DND-41 (cell line): ENCODE results near the gene HS2ST1.

Source experiments
- ATAC-seq: fragments of 200-7000 bp; cut with Tn5 transposase; 3 replicates; pipeline ENCODE4 v1.9.1; 2021; ENCODE audit warnings: low read depth; ENCODE audit not compliant: insufficient read depth
- DNase-seq: peaks from one replicate; pipeline ENCODE4 v3.0.0-alpha.2; 2020
- H2AFZ ChIP-seq: 2 replicates; pipeline ENCODE4 v1.6.0; 2012; ENCODE audit warnings: low read depth, low read length
- H3K27ac ChIP-seq: 2 replicates; pipeline ENCODE4 v1.5.1; 2012; ENCODE audit warnings: low read length, inconsistent platforms
- H3K27me3 ChIP-seq: fragments of 200-600 bp; sonication (generic); 2 replicates; pipeline ENCODE4 v1.6.0; 2012; ENCODE audit warnings: low read length, mild to moderate bottlenecking, inconsistent platforms; ENCODE audit not compliant: insufficient read depth, poor library complexity
- H3K36me3 ChIP-seq: 2 replicates; pipeline ENCODE4 v1.5.1; 2012; ENCODE audit warnings: low read length, inconsistent platforms; ENCODE audit not compliant: insufficient read depth
- H3K4me1 ChIP-seq: 2 replicates; pipeline ENCODE4 v1.5.1; 2012; ENCODE audit warnings: mild to moderate bottlenecking, low read length; ENCODE audit not compliant: insufficient read depth
- H3K4me2 ChIP-seq: 2 replicates; pipeline ENCODE4 v1.6.0; 2012; ENCODE audit warnings: mild to moderate bottlenecking, moderate library complexity, low read length, inconsistent platforms; ENCODE audit not compliant: insufficient read depth
- H3K4me3 ChIP-seq, 2 experiments: fragments of 200-600 bp in 1 of 2; shearing (Covaris generic) in 1 of 2; 2 replicates each; pipeline ENCODE4 v1.5.1; 2012 to 2016; ENCODE audit warnings: inconsistent platforms in 2 of 2, low read length in 2 of 2, mild to moderate bottlenecking in 2 of 2, low read depth in 1 of 2, moderate library complexity in 1 of 2
- H3K79me2 ChIP-seq: 2 replicates; pipeline ENCODE4 v1.6.0; 2012; ENCODE audit warnings: low read length, inconsistent platforms; ENCODE audit not compliant: insufficient read depth
- H3K9ac ChIP-seq: 2 replicates; pipeline ENCODE4 v1.6.0; 2012; ENCODE audit warnings: low read depth, mild to moderate bottlenecking, inconsistent platforms, low read length, moderate library complexity
- H3K9me3 ChIP-seq: 2 replicates; pipeline ENCODE4 v1.5.1; 2012; ENCODE audit warnings: low read length, moderate library complexity, mild to moderate bottlenecking, inconsistent platforms; ENCODE audit not compliant: insufficient read depth, severe bottlenecking
- H4K20me1 ChIP-seq: 2 replicates; pipeline ENCODE4 v1.6.0; 2012; ENCODE audit warnings: low read length; ENCODE audit not compliant: insufficient read depth
- CTCF ChIP-seq: IDR thresholded peaks from 2 replicates; pipeline ENCODE4 v1.5.1; 2012; ENCODE audit warnings: borderline replicate concordance, low read length, moderate library complexity, mild to moderate bottlenecking; ENCODE audit not compliant: poor library complexity, severe bottlenecking; ENCODE audit errors: extremely low read depth
- EZH2 ChIP-seq: IDR thresholded peaks from 3 replicates; pipeline ENCODE4 v1.6.1; 2012; ENCODE audit warnings: borderline replicate concordance, low read depth, mild to moderate bottlenecking, moderate library complexity, low read length, inconsistent platforms; ENCODE audit not compliant: severe bottlenecking

HS2ST1 gene

GRCh38 chr1:87111659-87112371 lies 197.4 kb downstream of the HS2ST1 start:
- DNase-seq: no peak
- Histone ChIP-seq H3K4me3 (no peak overlapping the region), H3K79me2 (no peaks in the 10 kb centered on the region), H3K9me3 (no peaks in the 10 kb centered on the region), H3K36me3 (no peaks in the 10 kb centered on the region), H3K4me2 (no peak overlapping the region), H3K27ac (no peak overlapping the region), H3K27me3 (no peaks in the 10 kb centered on the region), H3K4me1 (no peaks in the 10 kb centered on the region), H2AFZ (no peak overlapping the region), H3K9ac (no peak overlapping the region), H4K20me1 (no peaks in the 10 kb centered on the region)
- TF ChIP-seq CTCF: no peak
- no peak for TF ChIP-seq EZH2
- no peak for ATAC-seq

- Histone ChIP-seq H3K27ac (no peak overlapping the region), H3K79me2 (no peaks in the 10 kb centered on the region), H3K9ac (no peak overlapping the region), H2AFZ (no peak overlapping the region), H3K9me3 (no peaks in the 10 kb centered on the region), H3K4me3 (no peak overlapping the region), H3K27me3 (no peaks in the 10 kb centered on the region), H3K36me3 (no peaks in the 10 kb centered on the region), H4K20me1 (no peaks in the 10 kb centered on the region), H3K4me2 (no peak overlapping the region), H3K4me1 (no peaks in the 10 kb centered on the region)
- DNase-seq (no peak), ATAC-seq (no peak)
- TF ChIP-seq EZH2 (no peak), CTCF (no peak)
Observed at GRCh38 chr1:87113313-87113712, 198.9 kb downstream of the HS2ST1 start.

- ATAC-seq (no peak), DNase-seq (no peak)
- Histone ChIP-seq H3K27me3 (no peaks in the 10 kb centered on the region), H3K79me2 (no peaks in the 10 kb centered on the region), H4K20me1 (no peaks in the 10 kb centered on the region), H3K4me3 (no peak overlapping the region), H3K9ac (no peak overlapping the region), H3K27ac (no peak overlapping the region), H3K9me3 (no peaks in the 10 kb centered on the region), H3K36me3 (no peaks in the 10 kb centered on the region), H3K4me1 (no peaks in the 10 kb centered on the region), H3K4me2 (no peak overlapping the region), H2AFZ (no peak overlapping the region)
- TF ChIP-seq CTCF (no peak), EZH2 (no peak)
Observed at GRCh38 chr1:87115317-87115890, 201.0 kb downstream of the HS2ST1 start.
